Inferior parietal cortex (tissue), 1 donor: ENCODE results near the gene SH2D7.

Source experiments
- DNase-seq: peaks from one replicate; pipeline ENCODE4 v3.0.0-alpha.2; 2016; ENCODE audit errors: extremely low spot score

The SH2D7 gene

DNA sequence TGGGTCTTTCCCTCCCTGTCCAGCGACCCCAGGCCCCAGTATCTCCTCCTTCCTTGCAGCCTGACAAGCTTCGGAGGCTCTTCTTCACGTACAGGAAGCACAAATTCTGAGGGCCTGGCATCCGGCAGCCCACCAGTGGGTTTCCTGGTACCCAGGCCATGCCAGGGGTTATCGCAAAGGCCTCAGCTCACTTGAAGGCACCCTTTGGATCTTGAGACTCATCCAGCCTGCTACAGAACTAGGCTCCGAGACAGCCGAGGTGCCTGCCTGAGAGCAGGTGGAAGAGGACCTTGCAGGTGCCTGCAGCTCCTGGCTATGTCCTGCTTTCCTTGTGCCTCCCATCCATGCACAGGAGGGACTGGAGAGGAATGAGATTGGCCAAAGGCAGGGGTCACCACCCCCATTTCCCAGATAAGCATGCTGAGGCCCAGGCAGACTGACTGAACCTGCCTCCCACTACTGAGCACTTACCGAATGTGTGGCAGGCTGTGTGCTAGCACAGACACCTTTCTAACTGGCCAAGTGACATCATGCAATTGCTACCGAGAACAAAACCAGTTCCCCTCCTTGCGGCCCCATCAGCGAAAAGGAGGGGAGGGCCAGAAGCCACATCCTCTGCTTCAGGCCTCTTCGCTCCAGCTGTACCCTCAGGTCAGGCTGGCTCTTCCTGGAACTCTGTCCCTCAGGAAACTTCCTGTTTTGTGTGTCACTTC, 11.2 kb downstream of the SH2D7 start:
- DNase-seq, result no peak

GRCh38 chr15:78104119-78104479, 11.7 kb downstream of the SH2D7 start:
- no peak for DNase-seq

- no peak for DNase-seq
Measured at GRCh38 chr15:78104566-78105475, 12.5 kb downstream of the SH2D7 start.

- DNase-seq, result no peak
Measured at GRCh38 chr15:78105476-78106241, 13.3 kb downstream of the SH2D7 start.

- DNase-seq, result no peak
Measured at GRCh38 chr15:78107471-78107870, 15.1 kb downstream of the SH2D7 start.

DNA sequence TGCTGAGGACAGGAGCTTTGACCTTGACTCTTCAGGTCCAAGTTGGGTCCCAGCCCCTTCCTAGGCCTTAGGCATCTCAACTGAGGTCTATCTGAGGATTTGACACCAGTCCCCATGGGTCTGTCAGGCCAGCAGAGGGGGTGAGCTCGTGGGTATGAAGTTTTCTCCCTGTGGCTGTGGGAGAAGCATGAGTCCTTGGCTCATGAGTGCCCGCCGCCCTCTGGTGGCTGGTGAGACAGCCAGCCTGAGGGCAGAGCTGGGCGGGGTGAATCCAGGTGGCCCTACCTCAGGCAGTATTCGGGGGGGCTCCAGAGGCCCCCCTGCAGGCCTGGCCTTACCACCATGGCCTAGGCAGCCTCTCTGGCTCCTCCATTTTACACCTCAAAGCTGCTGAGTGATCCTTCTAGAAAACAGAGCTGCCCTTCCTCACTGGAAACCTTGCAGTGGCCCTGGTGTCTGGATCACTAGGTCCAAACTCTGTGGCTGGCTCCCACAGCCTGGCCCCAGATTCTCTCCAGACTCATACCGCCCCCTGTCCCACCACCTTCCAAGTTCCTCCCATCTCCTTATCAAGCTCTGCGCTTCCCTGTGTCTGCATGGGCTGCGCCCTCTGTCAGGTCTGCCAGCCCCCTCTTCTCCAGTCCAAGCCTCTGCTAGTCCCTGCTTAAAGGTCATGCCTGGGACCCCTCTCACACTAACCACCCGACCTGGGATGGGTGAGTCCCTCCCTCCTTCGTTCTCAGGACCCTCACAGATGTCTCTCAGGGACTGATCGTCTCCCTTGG, 16.1 kb downstream of the SH2D7 start:
- DNase-seq, result peak; percentile 82

DNA sequence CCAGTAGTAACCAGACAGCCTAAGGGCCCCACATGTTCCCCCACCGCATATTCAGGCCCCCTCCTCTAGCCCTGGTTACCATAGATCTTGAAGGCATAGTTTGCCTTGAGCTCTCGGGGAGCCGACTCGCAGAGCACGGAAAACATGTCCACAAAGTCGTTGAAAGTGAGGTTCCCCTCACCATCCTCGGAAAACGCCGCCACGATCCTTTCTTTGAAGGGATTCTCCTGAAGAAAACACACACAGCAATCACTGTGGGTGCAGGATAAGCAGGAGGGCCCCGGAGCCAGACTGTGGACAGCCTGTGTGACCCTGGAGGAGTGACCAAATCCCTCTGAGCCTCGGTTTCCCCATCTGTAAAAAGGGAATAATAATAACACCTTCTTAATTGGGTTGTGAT, 16.8 kb downstream of the SH2D7 start:
- DNase-seq, result no peak

GRCh38 chr15:78110096-78110495, 17.7 kb downstream of the SH2D7 start:
- DNase-seq, result no peak

DNA sequence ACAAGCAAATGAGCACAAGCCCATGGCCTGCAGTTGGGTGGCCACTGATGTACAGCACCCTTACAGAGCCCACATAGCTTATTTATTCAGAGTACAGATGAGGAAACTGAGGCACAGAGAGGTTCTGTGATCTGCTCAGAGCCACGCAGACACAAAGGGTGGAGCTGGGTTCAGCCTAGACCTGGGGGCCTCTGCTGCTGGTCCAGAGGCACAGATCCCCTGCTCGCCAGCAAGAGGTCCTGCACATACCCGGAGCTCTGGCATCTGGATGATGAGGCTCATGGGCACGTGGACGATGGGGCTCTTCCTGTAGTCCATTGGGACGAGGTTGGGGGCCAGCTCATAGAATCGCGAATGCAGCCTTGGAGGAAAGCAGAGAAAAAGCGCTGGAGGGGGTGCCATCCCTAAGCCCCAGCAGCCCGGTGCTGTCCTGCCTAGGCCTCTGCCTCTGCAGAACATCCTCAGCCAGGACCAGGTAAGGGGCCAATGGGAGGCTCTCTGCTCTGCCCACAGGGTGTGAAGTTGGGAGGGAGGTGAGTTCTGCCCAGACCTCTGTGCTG, 18.6 kb downstream of the SH2D7 start:
- no peak for DNase-seq

GRCh38 chr15:78111788-78112187, 19.4 kb downstream of the SH2D7 start:
- DNase-seq, result no peak

DNA sequence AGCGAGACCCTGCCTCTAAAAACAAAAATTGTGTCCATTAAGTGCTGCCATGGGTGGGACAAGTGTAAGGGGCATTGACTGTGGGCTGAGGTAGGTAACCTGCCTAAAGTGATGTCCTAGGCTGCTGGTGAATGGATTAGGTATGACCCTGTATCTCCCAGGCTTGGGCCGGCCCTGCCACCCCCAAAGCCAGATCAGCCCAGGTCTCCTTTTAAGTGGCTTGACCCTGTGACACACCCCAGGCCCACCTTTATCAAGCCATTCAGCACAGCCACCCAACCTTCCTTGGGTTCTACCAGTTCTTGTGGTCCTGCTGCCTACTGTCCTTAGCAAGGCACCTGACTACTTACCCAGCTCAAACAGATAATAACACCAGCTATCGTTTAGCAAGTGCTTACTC, 20.2 kb downstream of the SH2D7 start:
- DNase-seq, result no peak

GRCh38 chr15:78120523-78120922, 28.2 kb downstream of the SH2D7 start:
- no peak for DNase-seq

- no peak for DNase-seq
Measured at GRCh38 chr15:78125267-78125666, 32.9 kb downstream of the SH2D7 start.

DNA sequence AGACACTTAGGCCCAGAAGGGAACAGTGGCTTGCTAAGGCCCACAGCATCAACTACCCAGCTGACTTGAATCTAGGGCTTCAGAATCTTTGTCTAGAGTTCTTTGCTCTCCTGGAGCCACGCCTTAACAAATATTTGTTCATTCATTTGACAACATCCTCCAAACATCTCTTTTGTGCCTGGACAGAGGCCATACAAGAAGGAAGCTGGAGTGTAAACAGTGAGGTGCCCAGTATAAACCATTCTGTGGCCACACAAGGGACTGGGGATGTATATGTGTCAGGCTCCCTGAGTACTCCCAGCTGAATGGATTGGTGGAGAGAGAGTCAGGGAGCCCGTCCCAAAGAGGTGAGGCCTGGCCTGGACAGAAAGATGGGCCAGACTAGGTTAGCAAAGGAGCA, 35.5 kb downstream of the SH2D7 start:
- DNase-seq, result no peak

GRCh38 chr15:78129077-78129750, 36.9 kb downstream of the SH2D7 start:
- no peak for DNase-seq

DNA sequence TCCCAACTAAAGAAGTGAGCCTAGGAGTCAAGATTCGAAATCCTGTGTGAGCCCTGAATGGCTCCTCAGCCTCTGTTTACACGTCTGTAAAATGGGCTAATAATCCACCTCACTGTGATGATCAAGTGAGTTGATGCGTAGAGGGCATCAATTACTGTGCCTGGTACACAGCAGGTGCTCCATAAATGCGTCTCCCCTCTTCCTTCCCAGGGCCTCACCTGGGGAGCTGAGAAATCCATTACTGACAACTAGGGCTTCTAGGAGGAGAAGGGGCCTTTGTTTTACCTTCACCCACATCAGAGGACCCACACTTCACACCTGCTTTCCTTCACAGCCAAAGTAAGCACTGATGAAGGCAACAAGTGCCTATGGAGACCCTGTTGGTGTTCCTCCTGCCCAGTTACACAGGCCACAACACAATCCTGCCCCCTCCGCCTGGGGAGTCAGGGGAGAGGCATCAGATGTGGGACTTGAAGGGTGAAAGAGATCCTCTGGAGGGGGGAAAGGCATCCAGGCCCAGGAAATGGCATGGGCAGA, 37.5 kb downstream of the SH2D7 start:
- DNase-seq, result no peak

GRCh38 chr15:78130466-78131294, 38.3 kb downstream of the SH2D7 start:
- DNase-seq, result no peak

- peak; percentile 45 for DNase-seq
Measured at GRCh38 chr15:78131295-78132061, 39.1 kb downstream of the SH2D7 start, which contains the start of gene CIB2. CIB2 (minus strand) TSS chr15:78131445; CDS start chr15:78131215, 230 bp downstream.

GRCh38 chr15:78133801-78134200, 41.4 kb downstream of the SH2D7 start:
- DNase-seq, result no peak
